CMK (cell line): ENCODE results near the gene LIPH.
"Not testable (repeated sequence)": the region's sequence is repeated elsewhere in the genome, so short reads cannot be mapped to it uniquely, and the experiment has no call there.

Experiments
- DNase-seq: peaks from one replicate; pipeline ENCODE4 v3.0.0-alpha.2; 2010; ENCODE audit warnings: low read depth

Gene LIPH

GRCh38 chr3:185552358-185552877 lies at the start of gene LIPH:
Gene LIPH, minus strand, starts transcription at chr3:185552588. Its CDS starts 117 bp downstream, at chr3:185552471.
- DNase-seq, result no peak

- DNase-seq, result no peak
These were observed 43.1 kb upstream of the LIPH start for GRCh38 chr3:185595526-185595925.

GRCh38 chr3:185594073-185594472 lies 41.7 kb upstream of the LIPH start:
- DNase-seq, result no peak

GRCh38 chr3:185586686-185587039 lies 34.3 kb upstream of the LIPH start:
- DNase-seq, result peak; percentile 32

GRCh38 chr3:185585859-185586685 lies 33.7 kb upstream of the LIPH start, which contains the start of gene SENP2:
Gene SENP2, plus strand, starts transcription at chr3:185586295. Its CDS starts 119 bp downstream, at chr3:185586414.
- peak; percentile 94 for DNase-seq

GRCh38 chr3:185585518-185585858 lies 33.1 kb upstream of the LIPH start:
- DNase-seq, result no peak

GRCh38 chr3:185584686-185585085 lies 32.3 kb upstream of the LIPH start:
- DNase-seq, result no peak

GRCh38 chr3:185583925-185584324 lies 31.5 kb upstream of the LIPH start:
- DNase-seq, result no peak

GRCh38 chr3:185582871-185583270 lies 30.5 kb upstream of the LIPH start:
- no peak for DNase-seq

GRCh38 chr3:185582236-185582635 lies 29.8 kb upstream of the LIPH start:
- no peak for DNase-seq

GRCh38 chr3:185575108-185575869 lies 22.9 kb upstream of the LIPH start:
- DNase-seq, result not testable (repeated sequence)

- DNase-seq, result peak; percentile 55
These were observed 19.8 kb upstream of the LIPH start for GRCh38 chr3:185572183-185572582.

- no peak for DNase-seq
These were observed 9.6 kb upstream of the LIPH start for GRCh38 chr3:185561958-185562357.

GRCh38 chr3:185561374-185561943 lies 9.1 kb upstream of the LIPH start:
- no peak for DNase-seq

- no peak for DNase-seq
These were observed 8.3 kb upstream of the LIPH start for GRCh38 chr3:185560676-185561075.

- DNase-seq, result no peak
These were observed 7.3 kb upstream of the LIPH start for GRCh38 chr3:185559706-185560090.

GRCh38 chr3:185558395-185558794 lies 6.0 kb upstream of the LIPH start:
- DNase-seq, result no peak

- not testable (repeated sequence) for DNase-seq
These were observed 4.3 kb upstream of the LIPH start for GRCh38 chr3:185556640-185557039.

- no peak for DNase-seq
These were observed 3.5 kb upstream of the LIPH start for GRCh38 chr3:185555860-185556347.

- DNase-seq, result no peak
These were observed 2.7 kb upstream of the LIPH start for GRCh38 chr3:185555101-185555501.

GRCh38 chr3:185549651-185550111 lies 2.7 kb downstream of the LIPH start:
- no peak for DNase-seq

GRCh38 chr3:185549122-185549521 lies 3.3 kb downstream of the LIPH start:
- no peak for DNase-seq
